Esophagus squamous epithelium (tissue), 4 donors: Measurements from ENCODE around the gene PLD5.
"Not testable (repeated sequence)": the region's sequence is repeated elsewhere in the genome, so short reads cannot be mapped to it uniquely, and the experiment has no call there.

Source experiments
- POLR2A ChIP-seq, 4 donors: fragments of 450-650 bp; IDR thresholded peaks; one replicate each; pipeline ENCODE4 v1.6.1; 2017; ENCODE audit warnings: antibody characterized with exemption in 4 of 4, mild to moderate bottlenecking in 4 of 4, moderate library complexity in 3 of 4
- TF ChIP-seq, protein P1 (sequence below), 6 experiments: fragments of 450-650 bp in 4 of 6; fragments of 200-600 bp in 2 of 6; sonication (generic) in 2 of 6; IDR thresholded peaks; one replicate each; pipeline ENCODE4 v1.5.1; 2016 to 2019; ENCODE audit warnings: antibody characterized with exemption in 6 of 6, mild to moderate bottlenecking in 4 of 6, moderate library complexity in 4 of 6

DNA sequence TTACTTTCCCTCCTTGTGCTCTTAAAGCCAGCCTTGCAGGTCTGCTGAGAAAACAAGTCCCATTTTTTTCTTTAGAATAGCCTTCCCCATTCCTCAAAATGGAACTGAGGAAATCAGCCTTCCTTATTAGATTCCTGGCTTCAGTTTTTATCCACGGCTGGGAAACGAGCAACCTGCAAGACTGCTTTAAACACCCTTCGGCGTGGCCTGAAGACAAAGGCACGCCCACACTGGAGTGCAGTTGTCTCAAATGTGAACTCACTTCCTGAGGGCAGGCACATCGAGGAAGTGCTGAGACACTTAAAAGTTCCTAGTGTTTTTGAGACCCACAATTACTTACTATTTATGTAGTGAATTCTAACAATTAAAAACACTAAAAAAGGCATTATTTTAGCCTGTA is 148.4 kb downstream of the PLD5 start:
- TF ChIP-seq POLR2A (IDR thresholded peaks at IDR 0.05): not testable (repeated sequence)
- TF ChIP-seq, protein P1, sequence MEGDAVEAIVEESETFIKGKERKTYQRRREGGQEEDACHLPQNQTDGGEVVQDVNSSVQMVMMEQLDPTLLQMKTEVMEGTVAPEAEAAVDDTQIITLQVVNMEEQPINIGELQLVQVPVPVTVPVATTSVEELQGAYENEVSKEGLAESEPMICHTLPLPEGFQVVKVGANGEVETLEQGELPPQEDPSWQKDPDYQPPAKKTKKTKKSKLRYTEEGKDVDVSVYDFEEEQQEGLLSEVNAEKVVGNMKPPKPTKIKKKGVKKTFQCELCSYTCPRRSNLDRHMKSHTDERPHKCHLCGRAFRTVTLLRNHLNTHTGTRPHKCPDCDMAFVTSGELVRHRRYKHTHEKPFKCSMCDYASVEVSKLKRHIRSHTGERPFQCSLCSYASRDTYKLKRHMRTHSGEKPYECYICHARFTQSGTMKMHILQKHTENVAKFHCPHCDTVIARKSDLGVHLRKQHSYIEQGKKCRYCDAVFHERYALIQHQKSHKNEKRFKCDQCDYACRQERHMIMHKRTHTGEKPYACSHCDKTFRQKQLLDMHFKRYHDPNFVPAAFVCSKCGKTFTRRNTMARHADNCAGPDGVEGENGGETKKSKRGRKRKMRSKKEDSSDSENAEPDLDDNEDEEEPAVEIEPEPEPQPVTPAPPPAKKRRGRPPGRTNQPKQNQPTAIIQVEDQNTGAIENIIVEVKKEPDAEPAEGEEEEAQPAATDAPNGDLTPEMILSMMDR (IDR thresholded peaks at IDR 0.05): not testable (repeated sequence)
